Loucy (cell line): ENCODE results near the gene SCAND1.

Experiments
- H2AFZ ChIP-seq: fragments of 200-600 bp; sonication (generic); 2 replicates; pipeline ENCODE4 v1.6.0; 2016; ENCODE audit warnings: antibody characterized with exemption, mild to moderate bottlenecking, low read length, moderate library complexity
- H3F3A ChIP-seq: fragments of 200-600 bp; 2 replicates; pipeline ENCODE4 v1.6.0; 2016; ENCODE audit warnings: antibody characterized with exemption, low read depth, mild to moderate bottlenecking
- H3K27me3 ChIP-seq: fragments of 200-600 bp; sonication (generic); 2 replicates; pipeline ENCODE4 v1.6.1; 2014; ENCODE audit warnings: low read length, mild to moderate bottlenecking; ENCODE audit not compliant: insufficient read depth, poor library complexity, severe bottlenecking
- H3K36me3 ChIP-seq: fragments of 200-600 bp; sonication (generic); 2 replicates; pipeline ENCODE4 v1.6.1; 2016; ENCODE audit warnings: low read length; ENCODE audit not compliant: insufficient read depth
- H3K4me1 ChIP-seq: fragments of 200-600 bp; sonication (generic); 2 replicates; pipeline ENCODE4 v1.5.1; 2014; ENCODE audit warnings: low read length, mild to moderate bottlenecking; ENCODE audit not compliant: insufficient read depth, poor library complexity, severe bottlenecking
- H3K4me2 ChIP-seq: fragments of 200-600 bp; sonication (generic); 2 replicates; pipeline ENCODE4 v1.6.0; 2014; ENCODE audit warnings: antibody characterized with exemption, low read length, low read depth, mild to moderate bottlenecking; ENCODE audit not compliant: poor library complexity, severe bottlenecking
- H3K4me3 ChIP-seq: fragments of 200-600 bp; sonication (generic); 2 replicates; pipeline ENCODE4 v1.5.1; 2014; ENCODE audit warnings: low read length, mild to moderate bottlenecking, mixed read lengths; ENCODE audit not compliant: poor library complexity, severe bottlenecking
- H3K79me2 ChIP-seq: fragments of 200-600 bp; sonication (generic); 2 replicates; pipeline ENCODE4 v1.6.1; 2014; ENCODE audit warnings: low read length; ENCODE audit not compliant: insufficient read depth
- H3K9ac ChIP-seq: fragments of 200-600 bp; sonication (generic); 2 replicates; pipeline ENCODE4 v1.6.0; 2014; ENCODE audit warnings: mild to moderate bottlenecking, low read depth, low read length, moderate library complexity; ENCODE audit not compliant: poor library complexity, severe bottlenecking
- H3K9me2 ChIP-seq: fragments of 200-600 bp; sonication (generic); replicated peaks from 2 replicates; pipeline ENCODE4 v1.6.1; 2016; ENCODE audit warnings: low read depth, low read length, mixed read lengths
- H3K9me3 ChIP-seq: fragments of 200-600 bp; sonication (generic); 2 replicates; pipeline ENCODE4 v1.6.1; 2014; ENCODE audit warnings: mild to moderate bottlenecking, antibody characterized with exemption, low read length, low read depth; ENCODE audit not compliant: insufficient read depth
- H4K20me1 ChIP-seq: fragments of 200-600 bp; sonication (generic); 2 replicates; pipeline ENCODE4 v1.6.0; 2014; ENCODE audit warnings: antibody characterized with exemption, low read length, mild to moderate bottlenecking; ENCODE audit not compliant: insufficient read depth, poor library complexity, severe bottlenecking
- EZH2phosphoT487 ChIP-seq: fragments of 200-600 bp; IDR thresholded peaks from 2 replicates; pipeline ENCODE4 v1.6.1; 2018; ENCODE audit warnings: antibody characterized with exemption, mild to moderate bottlenecking, moderate library complexity, borderline replicate concordance
- TF ChIP-seq, protein P1 (sequence below): fragments of 200-600 bp; sonication (generic); conservative IDR thresholded peaks from 2 replicates; pipeline ENCODE4 v1.5.1; 2014; ENCODE audit warnings: mild to moderate bottlenecking, antibody characterized with exemption, low read length

Gene SCAND1

DNA sequence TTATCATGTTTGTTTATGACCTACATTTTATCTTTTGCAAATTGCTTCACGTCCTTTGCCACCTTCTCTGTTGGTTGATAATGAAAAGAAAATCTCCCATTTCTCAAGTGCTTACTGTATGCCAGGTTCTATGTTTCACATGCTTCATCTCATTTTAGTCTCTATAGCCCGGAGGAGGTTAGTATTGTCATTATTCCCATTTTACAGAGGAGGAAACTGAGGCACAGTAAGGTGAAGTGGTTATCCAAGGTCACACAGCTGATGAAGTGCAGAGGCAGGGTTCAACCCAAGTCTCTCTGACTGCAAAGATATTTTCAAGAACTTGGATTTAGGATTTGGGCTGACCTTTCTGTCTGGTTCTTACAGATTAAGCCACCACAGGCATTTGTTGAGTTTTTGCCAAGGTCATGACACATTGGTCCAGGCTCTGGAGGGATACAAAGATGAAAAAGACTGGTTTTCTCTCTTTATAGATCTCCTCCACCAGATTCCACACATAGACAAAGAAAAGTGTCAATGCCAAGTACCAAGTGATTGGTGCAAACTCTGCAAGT lies 34.7 kb upstream of the SCAND1 start:
- H3K27me3 ChIP-seq, result no peaks in the 10 kb centered on the region
- no peaks in the 10 kb centered on the region for H3K4me1 ChIP-seq
- no peaks in the 10 kb centered on the region for H3K9me2 ChIP-seq
- no peaks in the 10 kb centered on the region for H3K36me3 ChIP-seq
- H3K4me3 ChIP-seq, result no peak overlapping the region
- H3K9me3 ChIP-seq, result no peaks in the 10 kb centered on the region
- H3K79me2 ChIP-seq, result no peaks in the 10 kb centered on the region
- no peaks in the 10 kb centered on the region for H4K20me1 ChIP-seq
- H3F3A ChIP-seq, result no peaks in the 10 kb centered on the region
- TF ChIP-seq, protein P1, sequence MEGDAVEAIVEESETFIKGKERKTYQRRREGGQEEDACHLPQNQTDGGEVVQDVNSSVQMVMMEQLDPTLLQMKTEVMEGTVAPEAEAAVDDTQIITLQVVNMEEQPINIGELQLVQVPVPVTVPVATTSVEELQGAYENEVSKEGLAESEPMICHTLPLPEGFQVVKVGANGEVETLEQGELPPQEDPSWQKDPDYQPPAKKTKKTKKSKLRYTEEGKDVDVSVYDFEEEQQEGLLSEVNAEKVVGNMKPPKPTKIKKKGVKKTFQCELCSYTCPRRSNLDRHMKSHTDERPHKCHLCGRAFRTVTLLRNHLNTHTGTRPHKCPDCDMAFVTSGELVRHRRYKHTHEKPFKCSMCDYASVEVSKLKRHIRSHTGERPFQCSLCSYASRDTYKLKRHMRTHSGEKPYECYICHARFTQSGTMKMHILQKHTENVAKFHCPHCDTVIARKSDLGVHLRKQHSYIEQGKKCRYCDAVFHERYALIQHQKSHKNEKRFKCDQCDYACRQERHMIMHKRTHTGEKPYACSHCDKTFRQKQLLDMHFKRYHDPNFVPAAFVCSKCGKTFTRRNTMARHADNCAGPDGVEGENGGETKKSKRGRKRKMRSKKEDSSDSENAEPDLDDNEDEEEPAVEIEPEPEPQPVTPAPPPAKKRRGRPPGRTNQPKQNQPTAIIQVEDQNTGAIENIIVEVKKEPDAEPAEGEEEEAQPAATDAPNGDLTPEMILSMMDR, result no peak
- TF ChIP-seq EZH2phosphoT487, result no peak
- no peak overlapping the region for H3K4me2 ChIP-seq
- no peak overlapping the region for H2AFZ ChIP-seq
- H3K9ac ChIP-seq, result no peak overlapping the region

DNA sequence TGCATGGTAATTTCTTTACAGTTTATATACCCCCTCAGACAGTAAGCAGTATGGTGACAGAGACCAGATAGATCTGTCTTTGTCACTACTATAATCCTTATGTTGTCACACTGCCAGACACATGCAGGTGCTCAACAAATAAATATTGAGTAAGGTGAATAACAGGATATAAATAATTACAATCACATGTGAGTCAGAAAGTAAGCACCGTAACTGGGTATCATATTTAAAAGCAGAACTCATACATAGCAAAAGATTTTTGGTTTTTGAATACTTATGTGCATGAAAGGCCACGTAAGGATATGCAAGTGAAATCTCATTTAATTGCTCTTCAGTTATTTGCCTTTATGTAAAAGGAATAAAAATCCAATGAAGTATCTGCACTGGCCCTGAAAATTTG lies 31.5 kb upstream of the SCAND1 start:
- Histone ChIP-seq H2AFZ (no peak overlapping the region), H3K9ac (no peak overlapping the region), H3K79me2 (no peaks in the 10 kb centered on the region), H3K36me3 (no peaks in the 10 kb centered on the region), H3K27me3 (no peaks in the 10 kb centered on the region), H4K20me1 (no peaks in the 10 kb centered on the region), H3K9me2 (no peaks in the 10 kb centered on the region), H3K9me3 (no peaks in the 10 kb centered on the region), H3K4me2 (no peak overlapping the region), H3F3A (no peaks in the 10 kb centered on the region), H3K4me3 (no peak overlapping the region), H3K4me1 (no peaks in the 10 kb centered on the region)
- TF ChIP-seq, protein P1, result no peak
- no peak for TF ChIP-seq EZH2phosphoT487

DNA sequence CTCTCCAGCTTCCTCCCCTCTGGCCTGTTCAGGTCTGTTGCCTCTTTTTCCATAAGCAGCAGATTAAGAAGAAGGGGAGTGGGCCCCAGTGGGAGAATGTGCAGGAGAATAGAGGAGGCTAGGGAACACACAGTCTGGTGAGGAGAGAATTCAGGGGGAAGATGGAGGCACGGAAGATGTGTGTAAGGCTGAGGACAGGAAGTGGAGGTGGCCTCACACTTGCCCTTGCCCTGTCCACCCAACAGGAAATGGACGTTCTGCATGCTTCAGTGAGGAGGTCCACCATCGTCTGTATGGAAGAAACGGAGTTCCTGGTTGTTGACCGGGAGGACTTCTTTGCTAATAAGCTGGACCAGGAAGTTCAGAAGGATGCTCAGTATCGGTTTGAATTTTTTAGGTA lies 30.1 kb upstream of the SCAND1 start:
- Histone ChIP-seq H3K9ac (no peak overlapping the region), H3K9me3 (no peaks in the 10 kb centered on the region), H3K4me3 (no peak overlapping the region), H3K4me2 (no peak overlapping the region), H3K4me1 (no peaks in the 10 kb centered on the region), H3F3A (no peaks in the 10 kb centered on the region), H3K27me3 (no peaks in the 10 kb centered on the region), H3K36me3 (no peaks in the 10 kb centered on the region), H3K79me2 (no peaks in the 10 kb centered on the region), H4K20me1 (no peaks in the 10 kb centered on the region), H2AFZ (peak overlapping the region; percentile 54; the same call in 1 of the 2 replicates), H3K9me2 (no peaks in the 10 kb centered on the region)
- no peak for TF ChIP-seq EZH2phosphoT487
- TF ChIP-seq, protein P1, result no peak
